GM12878 (cell line): ENCODE results near the gene REEP1. TPM values are rescaled to one million over a fixed set of nuclear protein-coding genes. Genes with fewer than 3 reads are reported as not detected.
"Not testable (repeated sequence)": the region's sequence is repeated elsewhere in the genome, so short reads cannot be mapped to it uniquely, and the experiment has no call there.

Source experiments
- ATAC-seq: fragments of 200-7000 bp; cut with Tn5 transposase; 3 replicates; pipeline ENCODE4 v1.9.1; 2020; ENCODE audit warnings: mild to moderate bottlenecking, moderate library complexity
- BruUV-seq: library from RNA; stranded (reverse); fragments of 400-500 nt; replicated peaks from 2 replicates; lab custom pipeline; 2021; lab: Mats Ljungman, UMichigan
- CTCF ChIA-PET: fragments of 300-600 bp; sonication (Branson Sonifier 250); formaldehyde crosslinking; extraction: SDS; loops from one replicate; lab custom pipeline; 2021; ENCODE audit warnings: inconsistent platforms; lab: Yijun Ruan, JAX
- POLR2A ChIA-PET: fragments of 350-600 bp; formaldehyde crosslinking; extraction: SDS; loops from one replicate; lab custom pipeline; 2021; ENCODE audit warnings: inconsistent platforms; lab: Charles Lee
- RAD21 ChIA-PET: fragments of 300-600 bp; sonication (Branson Sonifier 250); formaldehyde crosslinking; loops from one replicate; lab custom pipeline; 2023; ENCODE audit warnings: antibody characterized with exemption; ENCODE audit not compliant: unreplicated experiment; lab: Charles Lee
- SMC1A ChIA-PET: fragments of 300-600 bp; sonication (Branson Sonifier 250); formaldehyde crosslinking; loops from one replicate; lab custom pipeline; 2023; ENCODE audit not compliant: unreplicated experiment, uncharacterized antibody; lab: Charles Lee
- DNase-seq: peaks from one replicate; pipeline ENCODE4 v3.0.0-alpha.2; 2011; ENCODE audit warnings: low read depth, low spot score
- FAIRE-seq: peaks from 3 replicates; lab custom pipeline; 2011; peaks lifted over from hg19 to GRCh38; lab: Jason Lieb, UNC
- H2AFZ ChIP-seq: 2 replicates; pipeline ENCODE4 v1.6.0; 2011; ENCODE audit warnings: low read depth, low read length, control low read depth; ENCODE audit not compliant: control insufficient read depth
- H3K27ac ChIP-seq: 2 replicates; pipeline ENCODE4 v1.5.1; 2011; ENCODE audit warnings: control low read depth; ENCODE audit not compliant: control insufficient read depth, insufficient read depth
- H3K27me3 ChIP-seq, 2 experiments: replicated peaks in 1 of 2; 2 replicates each; pipeline versions ENCODE4 v1.6.0 to v1.6.1; 2011; ENCODE audit warnings: low read length in 1 of 2; ENCODE audit not compliant: control insufficient read depth in 2 of 2, insufficient read depth in 2 of 2
- H3K36me3 ChIP-seq, 2 experiments: 2 replicates each; pipeline ENCODE4 v1.5.1; 2011; ENCODE audit warnings: low read length in 1 of 2; ENCODE audit not compliant: control insufficient read depth in 2 of 2, insufficient read depth in 2 of 2
- H3K4me1 ChIP-seq: 2 replicates; pipeline ENCODE4 v1.6.1; 2011; ENCODE audit warnings: mild to moderate bottlenecking, low read length, moderate library complexity, mixed read lengths; ENCODE audit not compliant: control insufficient read depth, insufficient read depth
- H3K4me2 ChIP-seq: 2 replicates; pipeline ENCODE4 v1.6.0; 2011; ENCODE audit warnings: control low read depth; ENCODE audit not compliant: control insufficient read depth, insufficient read depth
- H3K4me3 ChIP-seq: fragments of 200-600 bp; sonication (generic); 2 replicates; pipeline ENCODE4 v1.5.1; 2016
- H3K79me2 ChIP-seq: 2 replicates; pipeline ENCODE4 v1.6.0; 2011; ENCODE audit warnings: low read length; ENCODE audit not compliant: control insufficient read depth, insufficient read depth
- H3K9ac ChIP-seq: 2 replicates; pipeline ENCODE4 v1.8.0; 2011; ENCODE audit warnings: low read length, control low read depth, mixed read lengths; ENCODE audit not compliant: control insufficient read depth, insufficient read depth
- H3K9me3 ChIP-seq: replicated peaks from 3 replicates; pipeline ENCODE4 v1.5.1; 2011; ENCODE audit warnings: mild to moderate bottlenecking, low read length; ENCODE audit not compliant: control insufficient read depth, insufficient read depth
- H4K20me1 ChIP-seq: 2 replicates; pipeline ENCODE4 v1.6.0; 2011; ENCODE audit not compliant: control insufficient read depth, insufficient read depth
- CBX5 ChIP-seq: sonication (generic); IDR thresholded peaks from 2 replicates; pipeline ENCODE4 v1.6.1; 2016; ENCODE audit warnings: low read depth, moderate library complexity, mild to moderate bottlenecking, inconsistent platforms
- WGBS: methylation state at CpG from one replicate; pipeline ENCODE4 v1.1.6; 2016; ENCODE audit warnings: low lambda C conversion rate; ENCODE audit not compliant: insufficient replicate concordance, insufficient coverage; ENCODE audit errors: missing lambda C conversion rate; 5-methylcytosine and 5-hydroxymethylcytosine counted together
- in situ Hi-C: fragments of 300-500 bp; cut with MboI; formaldehyde crosslinking; loops from 9 replicates; pipeline ENCODE4 v1.14.3; 2018; ENCODE audit warnings: mixed read lengths
- intact Hi-C: fragments of 100-400 bp; cut with micrococcal nuclease; formaldehyde crosslinking; loops from one replicate; pipeline ENCODE4 v1.14.2; 2022; ENCODE audit not compliant: unreplicated experiment
- polyA plus RNA-seq, 11 experiments: library from polyadenylated mRNA; depleted of rRNA in 4 of 11; unstranded in 6 of 11; stranded (reverse) in 5 of 11; fragments of >200 nt; fragmentation: Nextera tagmentation in 4 of 11; fragmentation: Illumina TruSeq in 1 of 11; extraction: Ambion mirVana in 4 of 11; extraction: Trizol in 1 of 11; gene quantifications; 1 replicate in 1 of 11; 2 replicates in 10 of 11; pipeline versions ENCODE4 v1.2.1 to v1.2.3, GENCODE V29; 2011 to 2016; ENCODE audit warnings: inconsistent platforms in 2 of 11, missing spikeins in 2 of 11, low read depth in 1 of 11
- total RNA-seq, 4 experiments: library from RNA; depleted of rRNA in 3 of 4; stranded (reverse); fragments of >200 nt in 3 of 4; fragmentation: Illumina TruSeq in 1 of 4; extraction: Trizol in 1 of 4; gene quantifications; 2 replicates each; pipeline versions ENCODE4 v1.2.1 to v1.2.3, GENCODE V29; 2013 to 2021

Gene REEP1
- total and polyA plus RNA-seq, 10 of the 15 experiments (the other 5 are each of a cell fraction or from before 2014, with no cell fraction given) = 0.02 to 0.30 (median 0.09) TPM; not detected in 1

- no peak overlapping the region for H3K4me3 ChIP-seq
- no TSS peak for BruUV-seq
- FAIRE-seq (no peak), DNase-seq (no peak)
- ChIA-PET POLR2A (interaction anchor here (1.4 to 1.5 kb wide), 2 partner anchors 8 to 24 kb away, joined by 3 read pairs; no protein-coding TSS in a partner anchor), CTCF (interaction anchor here (0.8 to 4.1 kb wide), 14 partner anchors 8 to 123 kb away, joined by 3 to 41 read pairs (median 6); partner anchors contain the start of gene MRPL35)
- in situ Hi-C loops = no loop called here
- H3K79me2 ChIP-seq = no peaks in the 10 kb centered on the region
- no peak for TF ChIP-seq CBX5
- TF ChIP-seq, all 136 proteins: peak for 0
- H3K36me3 ChIP-seq = no peaks in the 10 kb centered on the region
- no peaks in the 10 kb centered on the region for H4K20me1 ChIP-seq
- H2AFZ ChIP-seq = no peak overlapping the region
- H3K4me1 ChIP-seq = peaks cover 22% of the 10 kb centered on the region
- peak overlapping the region; percentile 39; the same call in 1 of the 2 replicates for H3K27ac ChIP-seq
- ATAC-seq = no peak
- 81% methylated on average over 6 of the region's 6 CpGs for WGBS
- no peak overlapping the region for H3K9ac ChIP-seq
- no peaks in the 10 kb centered on the region for H3K27me3 ChIP-seq
- peak overlapping the region; percentile 26 for H3K4me2 ChIP-seq
- RAD21 ChIA-PET = interaction anchor here (0.6 to 3.0 kb wide), 8 partner anchors 11 to 49 kb away, joined by 3 to 17 read pairs (median 6); no protein-coding TSS in a partner anchor
- SMC1A ChIA-PET = interaction anchor here (0.8 to 3.7 kb wide), 14 partner anchors 11 to 194 kb away, joined by 3 to 28 read pairs (median 4); no protein-coding TSS in a partner anchor
- no peaks in the 10 kb centered on the region for H3K9me3 ChIP-seq
- intact Hi-C loops = no loop called here
These were observed 88.2 kb downstream of the REEP1 start for GRCh38 chr2:86249176-86249575.

GRCh38 chr2:86245222-86245621 lies 92.2 kb downstream of the REEP1 start:
- WGBS = 85% methylated on average over 5 of the region's 5 CpGs
- H3K9ac ChIP-seq, H3K4me2 ChIP-seq, FAIRE-seq, DNase-seq, H3K4me3 ChIP-seq, H3K27ac ChIP-seq, in situ Hi-C loops, H3K27me3 ChIP-seq, H3K36me3 ChIP-seq, intact Hi-C loops, H2AFZ ChIP-seq, BruUV-seq, POLR2A ChIA-PET, ATAC-seq, H3K79me2 ChIP-seq, H3K9me3 ChIP-seq, H4K20me1 ChIP-seq: not testable (repeated sequence)
- ChIA-PET CTCF (interaction anchor here (1.0 to 1.9 kb wide), 3 partner anchors 24 to 114 kb away, joined by 3 to 7 read pairs (median 5); no protein-coding TSS in a partner anchor), SMC1A (interaction anchor here (1.7 kb wide), 1 partner anchor 24 kb away, joined by 16 read pairs; no protein-coding TSS in a partner anchor), RAD21 (interaction anchor here (2.6 kb wide), 1 partner anchor 29 kb away, joined by 14 read pairs; no protein-coding TSS in a partner anchor)
- peaks cover 30% of the 10 kb centered on the region for H3K4me1 ChIP-seq

- peaks cover 25% of the 10 kb centered on the region for H3K4me1 ChIP-seq
- SMC1A ChIA-PET = interaction anchor here (0.9 to 1.7 kb wide), 5 partner anchors 19 to 48 kb away, joined by 3 to 16 read pairs (median 11); no protein-coding TSS in a partner anchor
- H3K9ac ChIP-seq, H3K4me3 ChIP-seq, H3K9me3 ChIP-seq, DNase-seq, BruUV-seq, H3K27me3 ChIP-seq, H3K36me3 ChIP-seq, ATAC-seq, intact Hi-C loops, H4K20me1 ChIP-seq, in situ Hi-C loops, H2AFZ ChIP-seq, H3K79me2 ChIP-seq, FAIRE-seq: not testable (repeated sequence)
- 97% methylated on average over 5 of the region's 5 CpGs for WGBS
- CTCF ChIA-PET = interaction anchor here (1.0 to 1.7 kb wide), 5 partner anchors 9 to 115 kb away, joined by 3 to 11 read pairs (median 5); no protein-coding TSS in a partner anchor
- POLR2A ChIA-PET = interaction anchor here (1.1 kb wide), 1 partner anchor 45 kb away, joined by 3 read pairs; no protein-coding TSS in a partner anchor
- RAD21 ChIA-PET = interaction anchor here (0.7 to 2.6 kb wide), 5 partner anchors 19 to 165 kb away, joined by 3 to 14 read pairs (median 4); no protein-coding TSS in a partner anchor
- peak overlapping the region; percentile 3; the same call in 1 of the 2 replicates for H3K27ac ChIP-seq
- H3K4me2 ChIP-seq = peak overlapping the region; percentile 32
These were observed 92.6 kb downstream of the REEP1 start for GRCh38 chr2:86244781-86245180.
